ENCODE results near the gene SURF4. TPM values are rescaled to one million over a fixed set of nuclear protein-coding genes. Genes with fewer than 3 reads are reported as not detected.
"Not testable (repeated sequence)": the region's sequence is repeated elsewhere in the genome, so short reads cannot be mapped to it uniquely, and the experiment has no call there.

The SURF4 gene
- total RNA-seq, 2 donors from 2014 or later = 315 to 380 TPM

GRCh38 chr9:133333566-133333965, 42.3 kb downstream of the SURF4 start:
- Mint-ChIP-seq H3K4me3 (no peak overlapping the region), H3K9me3 (no peaks in the 10 kb centered on the region), H3K36me3 (ENCODE audit: low read depth) (peaks cover 81% of the 10 kb centered on the region), H3K4me1 (peaks cover 4% of the 10 kb centered on the region), H3K27ac (no peak overlapping the region), H3K27me3 (no peaks in the 10 kb centered on the region)
- no peak for ATAC-seq (replicated peaks)

GRCh38 chr9:133333011-133333410, 42.8 kb downstream of the SURF4 start:
- H3K4me1 Mint-ChIP-seq = peaks cover 4% of the 10 kb centered on the region
- no peak overlapping the region for H3K4me3 Mint-ChIP-seq
- H3K36me3 Mint-ChIP-seq (ENCODE audit: low read depth) = peaks cover 77% of the 10 kb centered on the region
- H3K9me3 Mint-ChIP-seq = no peaks in the 10 kb centered on the region
- no peak for ATAC-seq (replicated peaks)
- no peaks in the 10 kb centered on the region for H3K27me3 Mint-ChIP-seq
- H3K27ac Mint-ChIP-seq = no peak overlapping the region

- no peak for ATAC-seq (replicated peaks)
- H3K36me3 Mint-ChIP-seq (ENCODE audit: low read depth) = peaks cover 75% of the 10 kb centered on the region
- no peaks in the 10 kb centered on the region for H3K9me3 Mint-ChIP-seq
- no peak overlapping the region for H3K27ac Mint-ChIP-seq
- H3K27me3 Mint-ChIP-seq = no peaks in the 10 kb centered on the region
- no peak overlapping the region for H3K4me3 Mint-ChIP-seq
- H3K4me1 Mint-ChIP-seq = peaks cover 4% of the 10 kb centered on the region
These were observed 43.5 kb downstream of the SURF4 start for GRCh38 chr9:133332381-133332730.

- Mint-ChIP-seq H3K4me3 (no peak overlapping the region), H3K27ac (no peak overlapping the region), H3K4me1 (peaks cover 4% of the 10 kb centered on the region), H3K36me3 (ENCODE audit: low read depth) (peaks cover 75% of the 10 kb centered on the region), H3K27me3 (no peaks in the 10 kb centered on the region), H3K9me3 (no peaks in the 10 kb centered on the region)
- ATAC-seq (replicated peaks) = no peak
These were observed 44.0 kb downstream of the SURF4 start for GRCh38 chr9:133331641-133332380.

GRCh38 chr9:133331221-133331620, 44.6 kb downstream of the SURF4 start:
- Mint-ChIP-seq H3K9me3 (no peaks in the 10 kb centered on the region), H3K27ac (no peak overlapping the region), H3K4me1 (peaks cover 4% of the 10 kb centered on the region), H3K4me3 (no peak overlapping the region), H3K27me3 (no peaks in the 10 kb centered on the region), H3K36me3 (ENCODE audit: low read depth) (peaks cover 72% of the 10 kb centered on the region)
- no peak for ATAC-seq (replicated peaks)

GRCh38 chr9:133329306-133330156, 46.3 kb downstream of the SURF4 start:
- not testable (repeated sequence) for H3K27me3 Mint-ChIP-seq; ATAC-seq (replicated peaks); H3K9me3 Mint-ChIP-seq; H3K4me3 Mint-ChIP-seq; H3K4me1 Mint-ChIP-seq; H3K27ac Mint-ChIP-seq
- H3K36me3 Mint-ChIP-seq (ENCODE audit: low read depth) = peaks cover 56% of the 10 kb centered on the region

GRCh38 chr9:133327834-133328484, 47.9 kb downstream of the SURF4 start:
- Mint-ChIP-seq H3K9me3 (no peaks in the 10 kb centered on the region), H3K27me3 (no peaks in the 10 kb centered on the region), H3K4me3 (no peak overlapping the region), H3K27ac (no peak overlapping the region), H3K36me3 (ENCODE audit: low read depth) (peaks cover 40% of the 10 kb centered on the region), H3K4me1 (peaks cover 4% of the 10 kb centered on the region)
- ATAC-seq (replicated peaks) = no peak

GRCh38 chr9:133327021-133327420, 48.8 kb downstream of the SURF4 start:
- H3K27me3 Mint-ChIP-seq; H3K27ac Mint-ChIP-seq; ATAC-seq (replicated peaks): not testable (repeated sequence)

GRCh38 chr9:133323991-133324703, 51.7 kb downstream of the SURF4 start:
- Mint-ChIP-seq H3K27ac (no peak overlapping the region), H3K36me3 (ENCODE audit: low read depth) (peaks cover 6% of the 10 kb centered on the region), H3K27me3 (no peaks in the 10 kb centered on the region), H3K4me3 (no peak overlapping the region), H3K9me3 (no peaks in the 10 kb centered on the region), H3K4me1 (no peaks in the 10 kb centered on the region)
- no peak for ATAC-seq (replicated peaks)

More at GRCh38 chr9:133327021-133327420, 48.8 kb downstream of the SURF4 start:
- H3K4me1 Mint-ChIP-seq, H3K9me3 Mint-ChIP-seq, H3K4me3 Mint-ChIP-seq: not testable (repeated sequence)
- peaks cover 30% of the 10 kb centered on the region for H3K36me3 Mint-ChIP-seq (ENCODE audit: low read depth)

- no peak for ATAC-seq (replicated peaks)
- Mint-ChIP-seq H3K4me1 (no peaks in the 10 kb centered on the region), H3K27ac (no peak overlapping the region), H3K36me3 (ENCODE audit: low read depth) (no peaks in the 10 kb centered on the region), H3K4me3 (no peak overlapping the region), H3K9me3 (no peaks in the 10 kb centered on the region), H3K27me3 (no peaks in the 10 kb centered on the region)
These were observed 52.6 kb downstream of the SURF4 start for GRCh38 chr9:133323211-133323610.

GRCh38 chr9:133322701-133323100, 53.2 kb downstream of the SURF4 start:
- H3K27me3 Mint-ChIP-seq = no peaks in the 10 kb centered on the region
- H3K27ac Mint-ChIP-seq = no peak overlapping the region
- no peak for ATAC-seq (replicated peaks)
- H3K9me3 Mint-ChIP-seq = no peaks in the 10 kb centered on the region
- H3K4me3 Mint-ChIP-seq = no peak overlapping the region
- H3K4me1 Mint-ChIP-seq = no peaks in the 10 kb centered on the region
- H3K36me3 Mint-ChIP-seq (ENCODE audit: low read depth) = no peaks in the 10 kb centered on the region

- Mint-ChIP-seq H3K4me3 (no peak overlapping the region), H3K36me3 (ENCODE audit: low read depth) (no peaks in the 10 kb centered on the region), H3K27ac (no peak overlapping the region), H3K9me3 (no peaks in the 10 kb centered on the region), H3K27me3 (no peaks in the 10 kb centered on the region), H3K4me1 (no peaks in the 10 kb centered on the region)
- no peak for ATAC-seq (replicated peaks)
These were observed 54.4 kb downstream of the SURF4 start for GRCh38 chr9:133321411-133321935.

- Mint-ChIP-seq H3K4me1 (no peaks in the 10 kb centered on the region), H3K27me3 (no peaks in the 10 kb centered on the region), H3K36me3 (ENCODE audit: low read depth) (no peaks in the 10 kb centered on the region), H3K27ac (no peak overlapping the region), H3K9me3 (no peaks in the 10 kb centered on the region), H3K4me3 (no peak overlapping the region)
- ATAC-seq (replicated peaks) = no peak
These were observed 55.4 kb downstream of the SURF4 start for GRCh38 chr9:133320421-133320881.

GRCh38 chr9:133317551-133317950, 58.3 kb downstream of the SURF4 start:
- not testable (repeated sequence) for H3K4me1 Mint-ChIP-seq; H3K27ac Mint-ChIP-seq; H3K4me3 Mint-ChIP-seq; ATAC-seq (replicated peaks); H3K27me3 Mint-ChIP-seq; H3K36me3 Mint-ChIP-seq (ENCODE audit: low read depth); H3K9me3 Mint-ChIP-seq
